ENCODE results near the gene BMX.

The BMX gene

GRCh38 chrX:15500497-15500966, at the start of gene BMX:
Gene BMX (plus strand): TSS chrX:15500807. CDS start chrX:15508354, 7,547 bp downstream.
- DNase-seq (ENCODE audit: low read depth in 2 of 2) = no peak

GRCh38 chrX:15451913-15452312, 48.7 kb upstream of the BMX start:
- DNase-seq (ENCODE audit: low read depth in 2 of 2) = no peak

- no peak for DNase-seq (ENCODE audit: low read depth in 2 of 2)
These were observed 35.9 kb upstream of the BMX start for GRCh38 chrX:15464704-15465103.

- peak in 1 of 2 experiments; percentile 33 for DNase-seq (ENCODE audit: low read depth in 2 of 2)
These were observed 35.3 kb upstream of the BMX start for GRCh38 chrX:15465347-15465746.

- DNase-seq (ENCODE audit: low read depth in 2 of 2) = no peak
These were observed 34.5 kb upstream of the BMX start for GRCh38 chrX:15465896-15466651.

GRCh38 chrX:15468036-15468435, 32.6 kb upstream of the BMX start:
- peak in 1 of 2 experiments; percentile 6 for DNase-seq (ENCODE audit: low read depth in 2 of 2)

GRCh38 chrX:15469613-15470012, 31.0 kb upstream of the BMX start:
- no peak for DNase-seq (ENCODE audit: low read depth in 2 of 2)

GRCh38 chrX:15471028-15471427, 29.6 kb upstream of the BMX start:
- no peak for DNase-seq (ENCODE audit: low read depth in 2 of 2)

- DNase-seq (ENCODE audit: low read depth in 2 of 2) = no peak
These were observed 28.1 kb upstream of the BMX start for GRCh38 chrX:15472531-15472930.

GRCh38 chrX:15474028-15474427, 26.6 kb upstream of the BMX start:
- DNase-seq (ENCODE audit: low read depth in 2 of 2) = no peak

GRCh38 chrX:15475021-15475420, 25.6 kb upstream of the BMX start:
- DNase-seq (ENCODE audit: low read depth in 2 of 2) = no peak

- DNase-seq (ENCODE audit: low read depth in 2 of 2) = no peak
These were observed 25.1 kb upstream of the BMX start for GRCh38 chrX:15475486-15475885.

GRCh38 chrX:15483891-15484290, 16.7 kb upstream of the BMX start:
- DNase-seq (ENCODE audit: low read depth in 2 of 2) = no peak

GRCh38 chrX:15492469-15492868, 8.1 kb upstream of the BMX start:
- DNase-seq (ENCODE audit: low read depth in 2 of 2) = no peak

GRCh38 chrX:15493118-15493962, 7.3 kb upstream of the BMX start, which contains the start of gene PIR:
Gene PIR (minus strand): TSS chrX:15493333. CDS start chrX:15491257, 2,076 bp downstream.
- peak in 1 of 2 experiments; percentile 22 for DNase-seq (ENCODE audit: low read depth in 2 of 2)

GRCh38 chrX:15495801-15496200, 4.8 kb upstream of the BMX start:
- no peak for DNase-seq (ENCODE audit: low read depth in 2 of 2)

- no peak for DNase-seq (ENCODE audit: low read depth in 2 of 2)
These were observed 3.8 kb upstream of the BMX start for GRCh38 chrX:15496824-15497223.

- DNase-seq (ENCODE audit: low read depth in 2 of 2) = no peak
These were observed 2.7 kb upstream of the BMX start for GRCh38 chrX:15497865-15498264.

- no peak for DNase-seq (ENCODE audit: low read depth in 2 of 2)
These were observed 1.9 kb upstream of the BMX start for GRCh38 chrX:15498741-15499140.

- DNase-seq (ENCODE audit: low read depth in 2 of 2) = no peak
These were observed 631 bp upstream of the BMX start for GRCh38 chrX:15499976-15500375.

- no peak for DNase-seq (ENCODE audit: low read depth in 2 of 2)
These were observed 899 bp downstream of the BMX start for GRCh38 chrX:15501506-15501905.

- DNase-seq (ENCODE audit: low read depth in 2 of 2) = no peak
These were observed 4.1 kb downstream of the BMX start for GRCh38 chrX:15504661-15505060.

GRCh38 chrX:15505101-15505500, 4.5 kb downstream of the BMX start:
- DNase-seq (ENCODE audit: low read depth in 2 of 2) = no peak

Measured in fibroblast of skin of left biceps (primary cell).